GM23248 (cell line): ENCODE results near the gene MPST. TPM values are rescaled to one million over a fixed set of nuclear protein-coding genes. Genes with fewer than 3 reads are reported as not detected.
"Not testable (repeated sequence)": the region's sequence is repeated elsewhere in the genome, so short reads cannot be mapped to it uniquely, and the experiment has no call there.

Experiments
- DNase-seq: peaks from one replicate; pipeline ENCODE4 v3.0.0-alpha.2; 2015
- H2AFZ ChIP-seq: fragments of 200-600 bp; sonication (generic); 2 replicates; pipeline ENCODE4 v1.6.1; 2016; ENCODE audit warnings: antibody characterized with exemption
- H3F3A ChIP-seq: fragments of 200-600 bp; sonication (generic); 2 replicates; pipeline ENCODE4 v1.6.1; 2016; ENCODE audit warnings: mild to moderate bottlenecking, antibody characterized with exemption, mixed run types; ENCODE audit not compliant: insufficient read depth
- H3K27ac ChIP-seq: fragments of 200-600 bp; sonication (generic); 2 replicates; pipeline ENCODE4 v1.5.1; 2016; ENCODE audit warnings: mild to moderate bottlenecking
- H3K27me3 ChIP-seq: fragments of 200-600 bp; sonication (generic); replicated peaks from 2 replicates; pipeline ENCODE4 v1.6.1; 2016; ENCODE audit warnings: mild to moderate bottlenecking; ENCODE audit not compliant: insufficient read depth
- H3K36me3 ChIP-seq: fragments of 200-600 bp; sonication (generic); 2 replicates; pipeline ENCODE4 v1.6.1; 2016; ENCODE audit warnings: low read depth, mild to moderate bottlenecking
- H3K4me1 ChIP-seq: fragments of 200-600 bp; sonication (generic); 2 replicates; pipeline ENCODE4 v1.6.1; 2016; ENCODE audit warnings: mild to moderate bottlenecking; ENCODE audit not compliant: insufficient read depth
- H3K4me2 ChIP-seq: fragments of 200-600 bp; sonication (generic); one replicate; pipeline ENCODE4 v1.6.1; 2016; ENCODE audit warnings: mild to moderate bottlenecking; ENCODE audit not compliant: unreplicated experiment
- H3K4me3 ChIP-seq: fragments of 200-600 bp; sonication (generic); 2 replicates; pipeline ENCODE4 v1.5.1; 2016; ENCODE audit warnings: mild to moderate bottlenecking
- H3K79me2 ChIP-seq: fragments of 200-600 bp; sonication (generic); 2 replicates; pipeline ENCODE4 v1.6.1; 2016; ENCODE audit warnings: mild to moderate bottlenecking; ENCODE audit not compliant: insufficient read depth
- H3K9ac ChIP-seq: fragments of 200-600 bp; sonication (generic); 2 replicates; pipeline ENCODE4 v1.6.1; 2016; ENCODE audit warnings: mild to moderate bottlenecking
- H3K9me2 ChIP-seq: fragments of 200-600 bp; sonication (generic); 2 replicates; pipeline ENCODE4 v1.6.1; 2016; ENCODE audit warnings: mixed run types, mild to moderate bottlenecking, moderate library complexity; ENCODE audit not compliant: insufficient read depth
- H3K9me3 ChIP-seq: fragments of 200-600 bp; sonication (generic); one replicate; pipeline ENCODE4 v1.6.1; 2017; ENCODE audit warnings: low read depth
- H4K20me1 ChIP-seq: fragments of 200-600 bp; sonication (generic); 2 replicates; pipeline ENCODE4 v1.6.0; 2016; ENCODE audit not compliant: insufficient read depth
- EZH2 ChIP-seq: fragments of 200-600 bp; sonication (generic); IDR thresholded peaks from 2 replicates; pipeline ENCODE4 v1.6.1; 2018; ENCODE audit warnings: antibody characterized with exemption, mild to moderate bottlenecking; ENCODE audit not compliant: insufficient read depth, poor library complexity, severe bottlenecking
- EZH2phosphoT487 ChIP-seq: fragments of 200-600 bp; sonication (generic); IDR thresholded peaks from 2 replicates; pipeline ENCODE4 v1.6.1; 2018; ENCODE audit warnings: antibody characterized with exemption, moderate library complexity, mild to moderate bottlenecking, low read depth; ENCODE audit not compliant: insufficient read depth
- WGBS, 2 experiments: methylation state at CpG; one replicate each; pipeline ENCODE4 v1.1.6; 2015 to 2017; ENCODE audit warnings: low lambda C conversion rate in 2 of 2, low coverage in 1 of 2; ENCODE audit errors: missing lambda C conversion rate in 2 of 2; 5-methylcytosine and 5-hydroxymethylcytosine counted together
- in situ Hi-C: fragments of 300-500 bp; cut with MboI; formaldehyde crosslinking; loops from 2 replicates; pipeline ENCODE4 v1.15.0; 2020
- polyA plus RNA-seq: library from polyadenylated mRNA; unstranded; fragments of >200 nt; fragmentation: Nextera tagmentation; extraction: Ambion mirVana; gene quantifications from 2 replicates; pipeline ENCODE4 v1.2.1, GENCODE V29; 2016
- total RNA-seq: library from RNA; depleted of rRNA; stranded (reverse); fragments of >200 nt; shearing (Covaris generic); gene quantifications from 2 replicates; pipeline ENCODE4 v1.2.3, GENCODE V29; 2014

Gene MPST
- total and polyA plus RNA-seq, 2 experiments from 2014 or later: 48.5 to 72.0 TPM

- no peaks in the 10 kb centered on the region for H3K79me2 ChIP-seq
- no peak overlapping the region for H3K9ac ChIP-seq
- in situ Hi-C loops: loop anchor here (10.0 kb wide), 1 partner anchor 201 kb away; no protein-coding TSS in a partner anchor
- no peaks in the 10 kb centered on the region for H3K9me3 ChIP-seq
- H3K27me3 ChIP-seq: peaks cover 34% of the 10 kb centered on the region
- H3F3A ChIP-seq: no peaks in the 10 kb centered on the region
- H3K27ac ChIP-seq: no peak overlapping the region
- no peak for TF ChIP-seq EZH2phosphoT487
- TF ChIP-seq EZH2: no peak
- no peak overlapping the region for H3K4me3 ChIP-seq
- no peaks in the 10 kb centered on the region for H3K36me3 ChIP-seq
- H2AFZ ChIP-seq: no peak overlapping the region
- no peaks in the 10 kb centered on the region for H4K20me1 ChIP-seq
- WGBS, 2 experiments: 60 to 64% methylated on average over 10 of the region's 10 CpGs
- no peaks in the 10 kb centered on the region for H3K9me2 ChIP-seq
- DNase-seq: no peak
- H3K4me2 ChIP-seq: no peak overlapping the region
- no peaks in the 10 kb centered on the region for H3K4me1 ChIP-seq
These were observed 34.2 kb upstream of the MPST start for GRCh38 chr22:36985211-36985889.

- in situ Hi-C loops: loop anchor here (10.0 kb wide), 1 partner anchor 202 kb away; no protein-coding TSS in a partner anchor
- no peaks in the 10 kb centered on the region for H3K36me3 ChIP-seq
- TF ChIP-seq EZH2phosphoT487 (no peak), EZH2 (no peak)
- H4K20me1 ChIP-seq: no peaks in the 10 kb centered on the region
- H3F3A ChIP-seq: no peaks in the 10 kb centered on the region
- H3K27me3 ChIP-seq: peaks cover 42% of the 10 kb centered on the region
- DNase-seq: no peak
- H3K79me2 ChIP-seq: no peaks in the 10 kb centered on the region
- H3K9ac ChIP-seq: no peak overlapping the region
- H3K4me2 ChIP-seq: no peak overlapping the region
- no peak overlapping the region for H2AFZ ChIP-seq
- no peak overlapping the region for H3K27ac ChIP-seq
- H3K4me3 ChIP-seq: no peak overlapping the region
- H3K9me2 ChIP-seq: no peaks in the 10 kb centered on the region
- H3K9me3 ChIP-seq: no peaks in the 10 kb centered on the region
- no peaks in the 10 kb centered on the region for H3K4me1 ChIP-seq
- WGBS, 2 experiments: 59 to 64% methylated on average over 8 of the region's 8 CpGs
These were observed 33.2 kb upstream of the MPST start for GRCh38 chr22:36986242-36986821.

GRCh38 chr22:36988075-36988832 is 31.3 kb upstream of the MPST start:
- 26 to 31% methylated on average over 12 of the region's 12 CpGs for WGBS, 2 experiments
- in situ Hi-C loops: loop anchor here (10.0 kb wide), 1 partner anchor 203 kb away; no protein-coding TSS in a partner anchor
- Histone ChIP-seq H3K9ac (no peak overlapping the region), H3K36me3 (no peaks in the 10 kb centered on the region), H3K4me1 (no peaks in the 10 kb centered on the region), H3K9me2 (no peaks in the 10 kb centered on the region), H3K4me2 (no peak overlapping the region), H3K79me2 (no peaks in the 10 kb centered on the region), H4K20me1 (no peaks in the 10 kb centered on the region), H3K9me3 (no peaks in the 10 kb centered on the region), H3K4me3 (no peak overlapping the region), H2AFZ (no peak overlapping the region), H3F3A (no peaks in the 10 kb centered on the region), H3K27ac (no peak overlapping the region), H3K27me3 (peaks cover 43% of the 10 kb centered on the region)
- no peak for DNase-seq
- TF ChIP-seq EZH2phosphoT487 (no peak), EZH2 (no peak)

GRCh38 chr22:36989012-36989411 is 30.5 kb upstream of the MPST start:
- not testable (repeated sequence) for H3K9ac ChIP-seq, H3K9me2 ChIP-seq, H3K9me3 ChIP-seq, H3K79me2 ChIP-seq, H2AFZ ChIP-seq, H3K36me3 ChIP-seq, H3K4me2 ChIP-seq, H3K27ac ChIP-seq, DNase-seq, H3K4me1 ChIP-seq, H3F3A ChIP-seq, H4K20me1 ChIP-seq, H3K4me3 ChIP-seq
- H3K27me3 ChIP-seq: peaks cover 47% of the 10 kb centered on the region
- in situ Hi-C loops: loop anchor here (10.0 kb wide), 1 partner anchor 204 kb away; no protein-coding TSS in a partner anchor
- 73 to 78% methylated on average over 4 of the region's 4 CpGs for WGBS, 2 experiments
